ENCODE measurements around the gene ZC3H6. TPM values are rescaled to one million over a fixed set of nuclear protein-coding genes. Genes with fewer than 3 reads are reported as not detected.
A peak's percentile ranks its signal among the peaks of the same experiment; 100 is the strongest.
"Not testable (repeated sequence)": the region's sequence is repeated elsewhere in the genome, so short reads cannot be mapped to it uniquely, and the experiment has no call there.

ZC3H6 gene
- total RNA-seq, 1 donor from 2014 or later = 14.0 TPM

DNA sequence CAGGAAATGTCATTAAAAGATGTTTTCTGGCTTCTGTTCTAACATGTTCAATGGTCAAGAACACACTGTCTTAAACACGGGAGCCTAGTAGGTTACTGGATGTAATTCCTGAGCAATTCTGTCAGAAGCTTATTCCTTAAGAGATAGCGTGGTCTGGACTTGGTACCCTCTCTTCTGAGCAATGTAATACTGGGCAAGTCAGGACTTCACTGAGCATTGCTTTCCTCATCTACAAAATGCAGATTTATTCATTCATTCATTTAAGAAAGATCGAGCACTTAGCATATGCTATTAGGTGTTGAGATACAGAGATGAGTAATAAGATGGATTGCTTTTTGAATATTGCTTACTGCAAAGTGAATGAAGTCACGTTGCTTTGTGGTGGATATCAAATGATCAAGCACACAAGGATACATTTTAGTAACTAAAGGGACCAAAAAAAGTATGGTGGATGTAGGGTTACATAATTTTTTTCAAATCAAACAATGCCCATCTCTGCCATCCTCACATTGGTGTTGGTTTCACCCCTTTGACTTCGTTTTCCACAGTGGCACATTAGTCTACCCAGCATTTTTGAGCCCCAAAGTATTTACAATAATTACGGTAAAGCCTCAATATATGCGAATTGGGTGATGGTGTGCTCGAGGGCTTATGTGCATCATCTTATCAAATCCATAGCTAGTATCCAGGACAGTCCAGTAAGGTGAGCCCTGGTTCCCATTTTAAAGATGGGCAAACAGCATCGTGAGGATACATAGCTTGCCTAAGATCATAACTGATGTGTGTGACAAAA is 65.3 kb downstream of the ZC3H6 start:
- DNase-seq = no peak
- Mint-ChIP-seq H3K4me3 (ENCODE audit: unreplicated experiment) (no peak overlapping the region), H3K36me3 (ENCODE audit: unreplicated experiment) (no peaks in the 10 kb centered on the region), H3K27ac (ENCODE audit: unreplicated experiment) (no peak overlapping the region), H3K27me3 (ENCODE audit: unreplicated experiment) (peaks cover 3% of the 10 kb centered on the region), H3K9me3 (ENCODE audit: unreplicated experiment) (no peaks in the 10 kb centered on the region), H3K4me1 (ENCODE audit: low read depth, unreplicated experiment) (no peaks in the 10 kb centered on the region)
- TF ChIP-seq, protein P1, sequence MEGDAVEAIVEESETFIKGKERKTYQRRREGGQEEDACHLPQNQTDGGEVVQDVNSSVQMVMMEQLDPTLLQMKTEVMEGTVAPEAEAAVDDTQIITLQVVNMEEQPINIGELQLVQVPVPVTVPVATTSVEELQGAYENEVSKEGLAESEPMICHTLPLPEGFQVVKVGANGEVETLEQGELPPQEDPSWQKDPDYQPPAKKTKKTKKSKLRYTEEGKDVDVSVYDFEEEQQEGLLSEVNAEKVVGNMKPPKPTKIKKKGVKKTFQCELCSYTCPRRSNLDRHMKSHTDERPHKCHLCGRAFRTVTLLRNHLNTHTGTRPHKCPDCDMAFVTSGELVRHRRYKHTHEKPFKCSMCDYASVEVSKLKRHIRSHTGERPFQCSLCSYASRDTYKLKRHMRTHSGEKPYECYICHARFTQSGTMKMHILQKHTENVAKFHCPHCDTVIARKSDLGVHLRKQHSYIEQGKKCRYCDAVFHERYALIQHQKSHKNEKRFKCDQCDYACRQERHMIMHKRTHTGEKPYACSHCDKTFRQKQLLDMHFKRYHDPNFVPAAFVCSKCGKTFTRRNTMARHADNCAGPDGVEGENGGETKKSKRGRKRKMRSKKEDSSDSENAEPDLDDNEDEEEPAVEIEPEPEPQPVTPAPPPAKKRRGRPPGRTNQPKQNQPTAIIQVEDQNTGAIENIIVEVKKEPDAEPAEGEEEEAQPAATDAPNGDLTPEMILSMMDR (IDR thresholded peaks at IDR 0.05; ENCODE audit: partially characterized antibody, unreplicated experiment) = no peak

DNA sequence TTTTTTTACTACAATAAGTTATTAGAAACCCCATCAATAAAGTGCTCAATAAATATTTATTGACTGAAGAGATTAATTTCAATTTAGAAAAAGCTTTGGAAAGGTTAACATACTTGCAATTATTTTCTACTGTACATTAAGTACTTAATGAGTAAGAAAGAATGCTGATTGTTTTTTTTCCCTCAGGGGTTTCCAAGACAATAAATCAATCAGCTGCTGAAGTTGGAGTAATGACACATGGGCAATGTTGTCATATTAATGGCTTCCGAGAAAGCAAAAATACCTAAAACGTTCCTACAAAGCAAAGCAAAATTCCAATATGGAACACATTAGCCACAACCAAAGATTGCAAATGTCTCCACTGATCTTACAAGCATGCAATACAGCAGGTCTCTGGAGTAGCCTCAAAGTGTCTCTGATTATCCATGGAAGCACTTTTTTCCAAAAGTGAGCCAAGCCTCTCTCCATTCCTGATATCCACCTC is 66.7 kb downstream of the ZC3H6 start:
- H3K4me1 Mint-ChIP-seq (ENCODE audit: low read depth, unreplicated experiment) = no peaks in the 10 kb centered on the region
- TF ChIP-seq, protein P1 (IDR thresholded peaks at IDR 0.05; ENCODE audit: partially characterized antibody, unreplicated experiment) = no peak
- DNase-seq = no peak
- peaks cover 8% of the 10 kb centered on the region for H3K27me3 Mint-ChIP-seq (ENCODE audit: unreplicated experiment)
- H3K36me3 Mint-ChIP-seq (ENCODE audit: unreplicated experiment) = peaks cover 3% of the 10 kb centered on the region
- H3K9me3 Mint-ChIP-seq (ENCODE audit: unreplicated experiment) = no peaks in the 10 kb centered on the region
- no peak overlapping the region for H3K27ac Mint-ChIP-seq (ENCODE audit: unreplicated experiment)
- no peak overlapping the region for H3K4me3 Mint-ChIP-seq (ENCODE audit: unreplicated experiment)

DNA sequence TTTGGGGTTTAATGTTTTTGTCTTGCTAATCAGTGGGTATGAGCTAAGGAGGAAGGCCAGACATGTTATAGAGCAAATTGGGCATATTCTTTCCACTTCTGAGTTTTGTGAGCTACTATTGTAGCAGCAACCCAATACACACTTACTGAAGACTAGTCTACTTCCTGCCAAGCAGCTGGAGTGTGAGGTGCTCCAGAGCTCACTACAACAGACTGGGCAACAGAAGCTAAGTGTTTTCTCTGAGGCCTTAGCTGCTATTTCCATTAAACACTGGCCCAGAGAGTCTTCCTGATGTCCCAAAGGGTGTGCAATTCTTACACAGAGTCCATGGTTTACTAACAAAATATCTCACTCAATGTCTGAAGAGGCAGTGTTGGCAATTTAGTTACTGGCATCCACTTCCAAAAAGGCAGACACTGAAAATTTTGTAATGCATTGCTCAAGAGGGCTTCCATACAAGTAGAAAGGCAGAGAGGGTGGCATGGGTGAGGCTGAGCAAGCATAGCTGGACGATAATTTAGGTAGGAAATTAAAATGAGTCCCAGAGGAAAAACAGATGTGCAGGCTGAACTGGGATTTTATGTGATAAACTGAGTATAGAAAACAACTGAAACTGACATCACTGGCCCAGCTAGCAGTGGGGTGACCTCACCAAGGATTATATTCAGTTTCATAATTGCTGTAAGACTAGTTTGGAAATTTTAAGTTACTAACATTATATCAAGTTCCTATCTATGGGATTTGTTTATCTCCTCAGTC is 68.6 kb downstream of the ZC3H6 start:
- Mint-ChIP-seq H3K4me1 (ENCODE audit: low read depth, unreplicated experiment) (no peaks in the 10 kb centered on the region), H3K27me3 (ENCODE audit: unreplicated experiment) (peaks cover 8% of the 10 kb centered on the region), H3K4me3 (ENCODE audit: unreplicated experiment) (no peak overlapping the region), H3K9me3 (ENCODE audit: unreplicated experiment) (no peaks in the 10 kb centered on the region), H3K27ac (ENCODE audit: unreplicated experiment) (no peak overlapping the region), H3K36me3 (ENCODE audit: unreplicated experiment) (peaks cover 6% of the 10 kb centered on the region)
- no peak for DNase-seq
- TF ChIP-seq, protein P1 (IDR thresholded peaks at IDR 0.05; ENCODE audit: partially characterized antibody, unreplicated experiment) = no peak

DNA sequence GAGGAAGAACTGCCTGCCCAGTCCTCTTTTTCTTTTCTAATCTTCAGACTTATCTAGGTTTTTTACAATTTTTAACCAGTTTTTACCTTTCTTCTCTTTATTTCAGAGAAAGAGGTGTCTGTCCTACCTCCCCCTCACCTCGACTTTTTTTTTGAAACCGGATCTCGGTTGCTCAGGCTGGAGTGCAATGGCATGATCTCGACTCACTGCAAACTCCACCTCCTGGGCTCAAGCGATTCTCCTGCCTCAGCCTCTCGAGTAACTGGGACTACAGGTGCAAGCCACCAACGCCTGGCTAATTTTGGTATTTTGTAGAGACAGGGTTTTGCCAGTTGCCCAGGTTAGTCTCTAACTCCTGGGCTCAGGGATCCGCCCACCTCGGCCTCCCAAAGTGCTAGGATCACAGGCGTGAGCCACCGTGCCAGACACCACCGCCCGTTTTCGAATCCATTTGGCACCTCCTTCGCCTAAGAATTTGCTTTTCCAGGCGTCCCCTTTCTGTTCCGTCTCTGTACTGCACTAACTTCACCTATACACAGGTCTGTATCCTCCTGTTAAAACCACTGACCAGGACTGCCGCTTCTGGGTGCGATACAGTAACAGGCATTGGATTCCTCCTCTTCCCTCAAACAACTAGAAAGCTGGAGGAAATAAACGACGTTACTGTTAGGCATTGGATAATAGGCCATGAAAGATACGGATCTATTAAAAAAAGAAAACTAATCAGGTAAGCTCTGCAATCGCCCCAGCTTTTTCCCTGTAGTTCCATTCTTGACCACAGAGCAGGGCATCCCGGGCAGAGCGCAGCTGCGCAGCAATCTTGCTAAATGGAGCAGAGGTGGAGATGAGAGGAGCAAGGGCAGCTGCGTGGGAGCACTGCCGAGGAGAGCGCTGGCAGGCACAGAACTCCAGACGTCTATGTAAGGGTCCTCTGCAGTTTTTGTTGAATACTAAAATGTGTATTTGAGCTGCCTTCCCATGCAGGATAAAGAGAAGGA is 69.9 kb downstream of the ZC3H6 start:
- TF ChIP-seq, protein P1 (IDR thresholded peaks at IDR 0.05; ENCODE audit: partially characterized antibody, unreplicated experiment) = peak; percentile 30
- H3K4me1 Mint-ChIP-seq (ENCODE audit: low read depth, unreplicated experiment) = no peaks in the 10 kb centered on the region
- DNase-seq = no peak
- peaks cover 8% of the 10 kb centered on the region for H3K27me3 Mint-ChIP-seq (ENCODE audit: unreplicated experiment)
- no peak overlapping the region for H3K27ac Mint-ChIP-seq (ENCODE audit: unreplicated experiment)
- peaks cover 6% of the 10 kb centered on the region for H3K36me3 Mint-ChIP-seq (ENCODE audit: unreplicated experiment)
- H3K9me3 Mint-ChIP-seq (ENCODE audit: unreplicated experiment) = no peaks in the 10 kb centered on the region
- H3K4me3 Mint-ChIP-seq (ENCODE audit: unreplicated experiment) = no peak overlapping the region

DNA sequence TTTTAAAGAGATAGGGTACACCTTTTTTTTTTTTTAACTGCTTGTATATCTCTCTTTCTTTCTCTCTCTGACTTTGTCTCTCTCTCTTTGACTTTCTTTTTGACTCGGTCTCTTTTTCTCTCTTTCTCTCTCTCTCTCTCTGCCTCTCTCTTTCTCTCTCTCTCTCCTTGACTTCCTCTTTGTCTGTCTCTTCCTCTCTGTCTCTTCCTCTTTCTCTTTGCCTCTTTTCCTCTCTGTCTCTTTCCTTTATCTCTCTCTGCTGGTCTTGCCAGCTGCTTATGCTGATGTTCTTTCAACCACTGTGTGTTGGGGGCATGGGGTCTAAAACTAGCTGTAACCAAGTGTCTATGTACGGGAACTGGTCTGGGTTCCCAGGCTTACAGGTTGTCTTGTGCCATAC is 76.9 kb downstream of the ZC3H6 start:
- H3K27ac Mint-ChIP-seq (ENCODE audit: unreplicated experiment); H3K27me3 Mint-ChIP-seq (ENCODE audit: unreplicated experiment); H3K4me1 Mint-ChIP-seq (ENCODE audit: low read depth, unreplicated experiment); H3K4me3 Mint-ChIP-seq (ENCODE audit: unreplicated experiment); DNase-seq; H3K36me3 Mint-ChIP-seq (ENCODE audit: unreplicated experiment); H3K9me3 Mint-ChIP-seq (ENCODE audit: unreplicated experiment): not testable (repeated sequence)

DNA sequence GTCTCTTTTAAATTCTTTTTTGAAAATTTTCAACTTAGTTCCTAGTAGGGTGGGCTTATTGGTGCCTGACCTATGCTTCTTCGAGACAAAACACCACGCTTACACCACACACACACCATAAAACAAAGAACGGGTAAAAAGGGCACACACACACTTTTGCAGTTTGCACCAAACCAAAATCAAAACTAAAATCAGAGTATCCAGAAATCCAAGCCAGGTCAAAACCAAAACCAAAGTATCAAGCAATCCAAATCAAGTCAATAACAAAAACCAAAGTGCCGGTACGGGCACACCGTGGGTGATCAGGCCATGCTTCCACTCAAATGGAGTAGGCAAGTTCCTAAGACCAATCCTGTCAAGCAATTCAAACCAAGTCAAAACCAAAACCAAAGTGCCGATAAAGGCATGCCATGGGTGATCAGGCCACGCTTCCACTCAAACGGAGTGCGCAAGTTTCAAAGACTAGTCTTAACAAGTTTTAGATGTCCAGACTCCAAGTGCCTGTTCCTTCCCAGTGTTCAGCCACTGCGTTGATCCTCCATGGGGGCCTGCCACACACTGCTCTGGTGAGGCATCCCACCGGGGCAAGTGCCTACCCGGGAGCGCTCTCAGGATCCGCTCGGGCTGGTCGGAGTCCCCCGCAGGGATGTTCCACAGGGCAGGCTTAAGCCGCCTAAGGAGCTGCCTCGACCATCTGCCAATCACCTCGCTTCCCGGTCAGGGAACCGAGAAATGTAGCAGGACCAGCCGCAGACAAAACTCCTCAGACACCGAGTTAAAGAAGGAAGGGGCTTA is 77.6 kb downstream of the ZC3H6 start:
- not testable (repeated sequence) for DNase-seq; H3K36me3 Mint-ChIP-seq (ENCODE audit: unreplicated experiment); H3K4me3 Mint-ChIP-seq (ENCODE audit: unreplicated experiment); H3K9me3 Mint-ChIP-seq (ENCODE audit: unreplicated experiment); H3K27me3 Mint-ChIP-seq (ENCODE audit: unreplicated experiment); H3K4me1 Mint-ChIP-seq (ENCODE audit: low read depth, unreplicated experiment); H3K27ac Mint-ChIP-seq (ENCODE audit: unreplicated experiment)

DNA sequence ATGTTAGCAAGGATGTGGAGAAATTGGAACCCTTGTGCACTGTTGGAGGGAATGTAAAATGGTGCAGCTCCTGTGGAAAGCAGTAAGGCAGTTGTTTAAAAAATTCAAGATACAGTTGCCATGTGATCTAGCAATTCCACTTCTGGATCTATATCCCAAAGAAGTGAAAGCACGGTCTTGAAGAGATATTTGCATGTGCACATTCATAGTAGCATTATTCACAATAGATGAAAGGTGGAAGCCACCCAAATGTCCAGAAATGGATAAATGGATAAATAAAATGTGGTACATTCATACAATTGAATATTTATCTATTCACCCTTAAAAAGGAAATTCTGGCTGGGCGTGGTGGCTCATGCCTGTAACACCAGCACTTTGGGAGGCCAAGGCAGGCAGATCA is 78.9 kb downstream of the ZC3H6 start:
- not testable (repeated sequence) for H3K36me3 Mint-ChIP-seq (ENCODE audit: unreplicated experiment); H3K4me1 Mint-ChIP-seq (ENCODE audit: low read depth, unreplicated experiment); H3K4me3 Mint-ChIP-seq (ENCODE audit: unreplicated experiment); H3K27me3 Mint-ChIP-seq (ENCODE audit: unreplicated experiment); H3K9me3 Mint-ChIP-seq (ENCODE audit: unreplicated experiment); DNase-seq; H3K27ac Mint-ChIP-seq (ENCODE audit: unreplicated experiment)

Measured in glutamatergic neuron (in vitro differentiated cells).